Adipose tissue (tissue), 3 donors: ENCODE results near the gene ALG1L2. TPM values are rescaled to one million over a fixed set of nuclear protein-coding genes. Genes with fewer than 3 reads are reported as not detected.
"Not testable (repeated sequence)": the region's sequence is repeated elsewhere in the genome, so short reads cannot be mapped to it uniquely, and the experiment has no call there.

Experiments
- H3K27ac ChIP-seq: one replicate; pipeline ENCODE4 v1.5.1; 2013; ENCODE audit warnings: low read depth, low read length
- WGBS, 3 donors: extraction: QIAGEN DNeasy Blood & Tissue Kit; methylation state at CpG; one replicate each; pipeline ENCODE4 v1.1.7; 2013; 5-methylcytosine and 5-hydroxymethylcytosine counted together
- polyA plus RNA-seq, 3 donors: library from polyadenylated mRNA; stranded (reverse); fragments of 200-250 nt; gene quantifications; one replicate each; pipeline ENCODE4 v1.2.3, GENCODE V29; 2013
- donor health status: healthy with polysubstance abuse.
- donor health status: Bipolar disorder and iron deficiency.
- donor health status: healthy.

Gene ALG1L2
- polyA plus RNA-seq, 3 donors, result not detected

DNA sequence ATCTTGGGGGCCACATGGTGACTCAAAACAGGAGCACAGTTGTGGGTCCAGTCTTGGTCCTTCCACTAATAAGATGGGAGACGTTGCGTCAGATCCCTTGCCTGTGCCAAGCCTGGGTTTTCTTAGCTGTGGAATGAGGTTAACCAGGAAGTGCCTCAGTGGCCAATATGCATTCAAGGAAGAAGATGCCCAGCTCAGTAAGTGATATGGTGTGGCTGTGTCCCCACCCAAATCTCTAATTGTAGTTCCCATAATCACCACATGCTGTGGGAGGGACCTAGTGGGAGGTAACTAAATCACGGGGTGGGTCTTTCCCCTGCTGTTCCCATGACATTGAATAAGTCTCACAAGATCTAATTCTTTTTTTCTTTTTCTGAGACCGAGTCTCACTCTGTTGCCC is 6.4 kb downstream of the ALG1L2 start:
- no peak overlapping the region for H3K27ac ChIP-seq
- 42 to 68% (median 56%) methylated on average over 4 of the region's 4 CpGs for WGBS, 3 donors

DNA sequence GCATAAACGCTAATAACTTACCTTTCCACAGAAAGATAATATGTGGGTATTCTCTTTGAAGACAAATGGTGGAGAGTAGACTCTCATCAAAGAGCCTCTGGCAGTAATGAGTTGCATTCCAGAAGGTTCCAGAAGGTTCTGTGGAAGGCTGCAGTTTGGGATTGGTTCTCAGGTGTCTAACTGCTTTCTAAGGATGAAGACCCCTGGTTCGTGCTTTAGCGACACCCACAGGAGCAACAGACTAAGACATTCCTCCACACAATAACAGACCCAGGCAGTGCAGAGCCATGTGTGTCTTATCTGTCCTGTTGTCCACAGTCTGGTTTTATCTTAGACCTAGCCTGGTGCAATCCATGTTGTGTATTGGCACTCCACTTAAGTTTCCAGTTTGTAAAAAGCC is 9.1 kb downstream of the ALG1L2 start:
- not testable (repeated sequence) for H3K27ac ChIP-seq
- 65 to 70% (median 66%) methylated on average over 3 of the region's 3 CpGs for WGBS, 3 donors

DNA sequence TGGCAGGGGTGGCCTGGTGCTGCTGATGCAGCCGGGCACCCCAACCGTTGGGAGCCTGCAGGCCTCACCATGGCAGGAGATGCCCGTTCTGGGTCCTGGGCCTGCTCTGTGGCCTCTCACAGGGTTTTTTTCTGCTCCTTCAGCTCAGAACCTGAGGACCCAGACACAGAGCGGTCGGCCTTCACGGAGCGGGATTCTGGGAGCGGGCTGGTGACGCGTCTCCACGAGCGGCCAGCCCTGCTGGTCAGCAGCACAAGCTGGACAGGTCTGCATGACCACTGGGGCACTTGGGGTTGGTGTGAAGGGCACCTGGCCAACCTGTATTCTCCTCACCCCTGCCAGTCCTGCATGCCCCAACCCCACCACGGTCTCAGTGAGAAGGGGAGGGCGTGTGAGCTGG is 10.3 kb downstream of the ALG1L2 start:
- WGBS, 3 donors, result 96 to 98% (median 96%) methylated on average over 13 to 14 of the region's 14 CpGs

DNA sequence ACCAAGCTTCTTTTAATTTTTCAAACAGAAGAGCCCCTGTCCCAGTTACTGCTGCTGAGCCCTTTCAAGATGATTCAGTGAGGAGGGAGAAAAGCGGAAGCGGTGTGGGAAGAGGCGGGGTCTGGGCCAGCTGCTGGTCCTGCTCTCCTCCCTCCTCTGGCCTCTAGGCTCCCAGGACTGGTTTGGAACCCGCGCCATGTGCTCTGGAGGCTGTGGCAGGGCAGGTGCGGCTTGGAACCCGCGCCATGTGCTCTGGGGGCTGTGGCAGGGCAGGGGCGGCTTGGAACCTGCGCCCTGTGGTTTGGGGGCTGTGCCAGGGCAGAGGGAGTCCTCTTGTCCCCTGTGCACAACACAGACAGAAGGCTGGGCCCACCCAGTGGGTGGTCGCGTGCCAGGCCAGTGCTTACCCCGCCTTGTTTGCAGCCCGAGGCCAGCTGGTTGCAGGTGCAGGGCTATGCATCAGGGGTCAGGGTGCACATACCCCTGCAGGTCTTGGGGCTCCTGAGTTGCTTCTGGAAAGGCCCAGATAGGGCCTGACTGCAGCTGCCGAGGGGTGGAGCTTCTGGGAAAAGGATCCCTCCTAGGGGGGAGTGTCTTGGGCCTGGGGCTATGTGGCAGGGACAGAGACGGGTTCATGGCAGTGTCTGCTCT is 12.2 kb downstream of the ALG1L2 start:
- no peak overlapping the region for H3K27ac ChIP-seq
- 46 to 64% (median 58%) methylated on average over 16 of the region's 16 CpGs for WGBS, 3 donors

More for the DNA sequence above, 10.3 kb downstream of the ALG1L2 start:
- H3K27ac ChIP-seq, result no peak overlapping the region

DNA sequence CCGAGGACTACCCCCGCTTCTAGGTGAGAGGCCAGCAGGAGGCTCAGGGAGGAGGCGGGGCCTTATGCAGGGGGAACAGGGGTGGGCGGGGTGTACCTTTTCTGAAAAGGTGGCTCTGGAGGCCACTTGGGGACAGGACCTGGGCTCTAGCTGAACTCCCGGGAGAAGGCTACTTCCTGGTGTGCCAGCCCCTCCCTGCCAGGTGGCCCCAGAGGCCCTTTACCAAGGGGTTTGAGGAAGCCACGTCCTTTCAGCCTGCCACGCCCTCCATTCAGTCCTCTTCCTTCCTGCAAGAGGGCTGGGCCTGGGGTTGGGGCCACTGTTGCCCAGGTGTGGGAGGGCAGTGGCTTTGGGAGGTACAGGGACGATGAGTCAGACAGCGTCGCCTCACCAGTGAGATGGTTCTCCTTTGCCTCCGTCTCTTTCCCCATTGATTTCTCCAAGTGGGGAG is 12.9 kb downstream of the ALG1L2 start:
- not testable (repeated sequence) for H3K27ac ChIP-seq
- 46 to 54% (median 49%) methylated on average over 10 to 11 of the region's 11 CpGs for WGBS, 3 donors

DNA sequence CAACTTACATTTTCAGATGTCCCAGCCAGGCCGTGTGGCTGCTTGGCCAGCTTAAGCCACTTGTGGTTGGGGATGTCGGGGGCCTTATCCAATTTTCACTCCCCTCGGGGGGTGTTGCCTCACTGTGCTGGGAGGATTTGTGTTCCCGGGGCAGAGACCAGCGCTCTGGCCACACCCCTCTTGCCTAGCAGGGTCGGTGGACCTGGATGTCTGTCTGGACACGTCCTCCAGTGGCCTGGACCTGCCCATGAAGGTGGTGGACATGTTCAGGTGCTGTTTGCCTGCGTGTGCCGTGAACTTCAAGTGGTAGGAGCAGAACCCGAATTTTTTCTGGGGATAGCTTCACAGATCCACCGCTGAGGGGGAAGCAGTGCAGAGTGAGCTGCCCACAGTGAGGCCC is 14.2 kb downstream of the ALG1L2 start:
- WGBS, 3 donors, result 33 to 37% (median 35%) methylated on average over 10 to 11 of the region's 11 CpGs
- H3K27ac ChIP-seq, result not testable (repeated sequence)

DNA sequence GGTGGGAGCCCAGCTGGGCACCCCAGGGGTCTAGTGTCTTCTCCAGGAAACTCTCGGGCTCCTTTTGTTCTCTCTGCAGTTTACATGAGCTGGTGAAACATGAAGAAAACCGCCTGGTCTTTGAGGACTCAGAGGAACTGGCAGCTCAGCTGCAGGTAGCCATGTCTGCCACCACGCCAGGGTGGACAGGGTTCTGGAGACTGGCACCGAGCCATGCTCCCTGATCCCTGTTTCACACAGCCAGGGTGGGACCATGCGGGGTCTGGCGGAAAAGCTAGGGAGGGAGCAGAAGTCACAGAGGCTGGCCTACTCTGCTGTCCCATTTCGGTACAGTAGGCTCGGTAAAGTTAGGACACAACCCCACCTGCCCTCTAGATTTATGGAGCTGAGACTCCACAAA is 15.5 kb downstream of the ALG1L2 start:
- WGBS, 3 donors, result 74 to 94% (median 92%) methylated on average over 8 of the region's 8 CpGs
- H3K27ac ChIP-seq, result not testable (repeated sequence)

DNA sequence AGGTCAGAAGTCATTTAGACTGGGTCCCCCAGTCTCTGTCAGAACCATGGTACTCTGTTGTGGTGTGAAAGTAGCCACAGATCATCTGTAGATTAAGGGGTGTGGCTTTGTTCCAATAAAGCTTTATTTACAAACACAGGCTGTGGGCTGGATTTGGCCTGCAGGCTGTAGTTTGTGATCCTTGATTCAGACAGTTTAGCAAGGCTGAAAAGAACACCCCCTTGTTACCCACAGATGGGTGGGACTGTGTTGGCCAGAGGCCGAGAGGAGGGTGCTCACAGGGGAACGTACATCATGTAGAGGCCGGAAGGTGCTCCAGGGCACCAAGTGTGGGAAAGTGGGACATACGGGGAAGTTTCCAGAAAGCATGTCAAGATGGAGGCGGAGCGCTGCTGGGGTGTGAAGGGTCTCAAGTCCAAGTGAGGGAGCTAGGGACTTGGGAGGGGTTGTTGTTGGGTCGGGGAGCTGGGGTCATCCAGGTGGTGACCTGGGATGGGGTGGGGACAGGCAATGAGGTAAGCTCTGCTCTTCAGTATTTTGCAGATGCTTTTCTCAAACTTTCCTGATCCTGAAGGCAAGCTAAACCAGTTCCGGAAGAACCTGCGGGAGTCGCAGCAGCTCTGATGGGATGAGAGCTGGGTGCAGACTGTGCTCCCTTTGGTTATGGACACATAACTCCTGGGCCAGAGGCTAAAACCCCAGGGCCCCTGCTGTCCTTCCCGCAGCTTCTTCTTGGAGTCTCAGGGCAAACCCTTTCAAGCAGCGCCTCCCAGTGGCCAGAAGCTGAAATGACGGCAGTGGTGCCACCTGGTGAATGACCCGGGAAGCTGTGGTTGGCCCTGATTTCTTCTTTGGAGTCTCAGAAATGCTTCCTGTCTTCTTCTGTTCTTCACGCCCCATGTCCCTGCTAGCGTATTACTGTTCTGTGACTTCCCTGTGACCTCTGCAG is 16.3 kb downstream of the ALG1L2 start:
- WGBS, 3 donors, result 43 to 50% (median 46%) methylated on average over 14 of the region's 16 CpGs
- not testable (repeated sequence) for H3K27ac ChIP-seq

DNA sequence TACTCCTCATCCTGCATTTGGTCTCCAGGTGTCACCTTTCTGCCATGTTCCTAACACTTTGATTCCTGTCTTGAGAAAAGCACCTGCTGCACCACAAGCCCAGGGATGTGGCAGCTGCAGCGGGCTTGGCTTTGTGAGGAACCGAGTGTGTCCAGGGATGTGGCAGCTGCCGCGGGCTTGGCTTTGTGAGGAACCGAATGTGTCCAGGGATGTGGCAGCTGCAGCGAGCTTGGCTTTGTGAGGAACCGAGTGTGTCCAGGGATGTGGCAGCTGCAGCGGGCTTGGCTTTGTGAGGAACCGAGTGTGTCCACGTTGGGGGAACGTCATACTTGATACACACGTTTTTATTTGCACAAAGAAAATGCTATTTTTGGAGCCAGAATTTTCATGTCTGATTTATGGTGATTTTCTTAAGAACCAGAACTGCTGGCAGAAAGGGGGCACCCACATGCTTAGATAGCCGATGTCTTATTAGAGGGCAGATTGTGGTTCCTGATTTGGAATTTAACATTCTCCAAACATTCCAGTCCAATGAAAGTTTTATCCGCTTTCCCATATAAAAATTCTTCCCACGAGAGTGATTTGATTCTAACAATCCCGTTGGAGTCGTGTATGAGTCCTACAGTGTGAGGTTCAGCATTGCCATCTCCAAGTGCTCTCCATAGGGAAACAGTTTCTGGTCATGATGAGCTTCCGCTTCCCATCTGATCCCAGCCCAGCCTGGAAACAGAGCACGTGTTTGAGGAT is 17.2 kb downstream of the ALG1L2 start:
- 57 to 65% (median 60%) methylated on average over 18 to 19 of the region's 19 CpGs for WGBS, 3 donors
- H3K27ac ChIP-seq, result not testable (repeated sequence)

DNA sequence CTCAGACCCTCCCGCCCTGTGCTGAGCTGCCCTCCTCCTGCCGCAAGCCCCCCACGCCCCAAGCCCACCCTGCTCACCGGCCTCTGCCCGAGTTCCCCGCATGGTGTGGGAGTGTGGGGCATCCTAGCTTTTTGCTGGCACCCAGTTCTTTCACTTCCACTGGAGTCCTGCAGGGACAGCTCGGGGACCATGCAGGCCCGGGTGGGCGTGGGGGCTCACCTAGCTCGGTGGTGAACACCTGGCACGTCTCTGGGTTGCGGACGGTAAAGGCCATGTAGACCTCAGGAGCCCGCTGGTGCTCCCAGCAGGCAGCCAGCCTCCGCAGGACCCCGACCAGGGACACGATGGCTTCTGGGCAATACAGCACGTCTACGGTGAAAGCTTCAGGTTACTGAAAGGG is 20.9 kb downstream of the ALG1L2 start:
- 85 to 93% (median 92%) methylated on average over 19 of the region's 19 CpGs for WGBS, 3 donors
- H3K27ac ChIP-seq, result not testable (repeated sequence)

DNA sequence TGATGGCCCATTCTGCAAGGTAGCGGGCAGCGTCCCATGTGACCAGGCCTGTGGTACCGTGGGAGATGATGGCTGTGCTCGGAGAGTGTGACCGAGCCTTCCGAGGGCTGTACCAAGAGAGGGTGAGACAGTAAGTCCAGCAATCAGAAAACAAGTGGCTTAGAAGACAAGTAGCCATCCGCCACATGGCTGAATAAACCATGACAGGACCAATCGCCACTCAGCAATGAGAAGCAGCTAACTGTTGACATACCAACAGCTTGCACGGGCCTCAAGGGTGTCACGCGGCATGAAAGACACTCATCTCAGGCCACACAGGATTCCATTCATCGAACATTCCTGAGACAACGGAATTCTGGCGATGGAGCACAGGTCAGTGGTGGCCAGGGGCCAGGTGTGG is 22.6 kb downstream of the ALG1L2 start:
- 87 to 92% (median 90%) methylated on average over 12 to 13 of the region's 14 CpGs for WGBS, 3 donors
- H3K27ac ChIP-seq, result not testable (repeated sequence)

DNA sequence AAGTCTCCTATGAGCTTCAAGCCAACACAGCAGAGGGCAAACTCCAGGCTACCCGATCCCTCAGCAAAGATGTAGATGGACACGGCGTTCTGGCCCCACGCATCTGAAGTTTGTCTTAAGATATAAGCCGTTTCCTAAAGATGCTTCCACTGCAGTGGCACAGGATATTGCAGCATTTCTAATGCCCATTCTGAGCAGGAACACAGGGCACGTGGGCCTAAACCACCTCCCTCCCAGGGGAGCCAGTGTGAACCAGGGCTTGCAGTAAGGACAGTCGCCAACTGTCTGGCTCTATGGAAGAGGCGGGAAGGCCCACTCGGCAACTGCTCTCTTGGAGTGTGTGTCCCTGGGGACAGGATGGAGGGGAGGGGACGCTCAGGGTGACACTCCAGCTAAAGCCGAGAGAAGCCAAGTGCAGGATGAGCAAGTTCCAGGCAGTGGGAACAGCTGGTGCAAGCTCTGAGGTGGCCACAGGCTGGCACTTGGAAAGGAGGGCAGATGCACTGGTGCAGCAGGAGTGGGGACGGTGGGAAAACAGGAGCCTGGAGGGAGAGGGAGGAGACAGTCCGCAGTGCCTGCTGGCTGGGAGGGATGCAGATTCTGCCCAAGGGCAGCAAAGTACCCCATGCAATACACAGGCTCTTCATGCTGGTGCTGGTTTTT is 25.8 kb downstream of the ALG1L2 start:
- not testable (repeated sequence) for H3K27ac ChIP-seq
- 56 to 91% (median 78%) methylated on average over 8 to 13 of the region's 13 CpGs for WGBS, 3 donors

DNA sequence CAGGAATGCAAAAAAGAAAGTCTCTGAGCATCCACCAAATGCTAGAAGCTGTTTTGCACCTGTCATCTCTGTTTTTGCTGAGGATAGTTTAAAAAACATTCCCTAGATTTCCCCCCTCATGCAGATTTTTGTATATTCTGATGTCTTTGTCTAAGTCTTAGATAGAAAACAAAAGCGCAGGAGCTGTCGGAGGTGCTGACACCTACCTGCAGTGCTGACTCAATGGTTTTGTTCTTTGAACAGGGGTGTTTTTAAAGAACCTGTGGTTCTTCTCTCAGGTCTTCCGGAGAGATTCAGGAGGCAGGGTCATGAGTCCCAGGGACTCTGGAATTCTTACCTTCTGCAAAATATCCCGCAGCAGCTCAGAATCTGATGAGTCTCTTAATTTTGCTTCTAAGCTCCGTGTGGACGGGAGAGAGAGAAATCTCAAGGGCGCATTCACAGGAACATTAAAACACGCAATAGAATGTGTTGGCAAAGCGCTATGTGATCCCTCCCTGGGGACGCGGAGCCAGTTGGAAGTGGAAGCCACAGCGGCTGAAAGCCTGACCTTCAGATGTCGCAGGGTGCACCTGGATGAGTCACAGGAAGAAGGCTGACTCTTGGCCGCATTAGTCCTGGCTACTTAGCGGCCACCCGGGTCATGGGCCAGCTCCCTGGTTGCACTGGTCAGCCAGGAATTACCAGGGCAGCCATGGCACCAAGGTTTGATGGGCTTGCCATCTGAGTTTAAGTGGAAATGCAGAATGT is 27.4 kb downstream of the ALG1L2 start:
- H3K27ac ChIP-seq, result not testable (repeated sequence)
- 77 to 80% (median 79%) methylated on average over 16 of the region's 16 CpGs for WGBS, 3 donors

DNA sequence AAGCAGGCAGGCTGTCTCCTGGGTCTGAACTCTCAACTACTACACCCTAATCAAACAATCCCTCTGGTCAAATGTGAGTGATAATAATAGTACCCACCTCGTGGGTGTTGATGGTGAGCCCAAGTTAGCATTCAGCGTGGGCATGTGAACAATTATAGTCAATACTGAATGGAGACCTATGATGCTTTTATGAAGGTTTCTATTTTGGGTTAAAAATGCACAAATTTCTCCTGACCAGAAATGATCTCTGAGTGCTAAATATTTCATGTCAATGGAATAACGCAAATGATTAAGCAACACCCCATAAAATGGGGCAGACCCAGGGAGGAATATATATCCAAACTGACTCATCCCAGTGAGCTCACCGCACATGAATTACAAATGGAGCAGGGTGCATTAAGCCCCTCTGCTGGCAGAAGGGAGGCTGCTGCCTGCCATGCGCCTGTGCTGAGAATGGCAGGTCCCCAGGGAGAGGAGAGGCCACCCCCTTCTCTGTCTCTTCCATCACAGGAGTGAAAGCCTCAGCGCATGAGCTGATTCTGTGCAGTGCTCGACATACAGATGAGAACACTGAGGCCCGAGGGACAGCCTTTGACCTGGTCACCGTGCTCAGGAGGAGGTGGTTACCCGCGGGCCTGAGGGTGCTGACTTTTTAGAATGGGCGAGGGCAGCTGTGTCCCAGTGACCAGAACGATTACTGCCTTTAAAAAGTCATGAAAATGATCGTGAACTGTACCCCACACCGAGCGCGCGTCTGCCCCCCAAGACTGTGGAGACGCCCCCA is 28.9 kb downstream of the ALG1L2 start:
- not testable (repeated sequence) for H3K27ac ChIP-seq
- WGBS, 3 donors, result 7 to 8% (median 8%) methylated on average over 18 to 19 of the region's 19 CpGs

DNA sequence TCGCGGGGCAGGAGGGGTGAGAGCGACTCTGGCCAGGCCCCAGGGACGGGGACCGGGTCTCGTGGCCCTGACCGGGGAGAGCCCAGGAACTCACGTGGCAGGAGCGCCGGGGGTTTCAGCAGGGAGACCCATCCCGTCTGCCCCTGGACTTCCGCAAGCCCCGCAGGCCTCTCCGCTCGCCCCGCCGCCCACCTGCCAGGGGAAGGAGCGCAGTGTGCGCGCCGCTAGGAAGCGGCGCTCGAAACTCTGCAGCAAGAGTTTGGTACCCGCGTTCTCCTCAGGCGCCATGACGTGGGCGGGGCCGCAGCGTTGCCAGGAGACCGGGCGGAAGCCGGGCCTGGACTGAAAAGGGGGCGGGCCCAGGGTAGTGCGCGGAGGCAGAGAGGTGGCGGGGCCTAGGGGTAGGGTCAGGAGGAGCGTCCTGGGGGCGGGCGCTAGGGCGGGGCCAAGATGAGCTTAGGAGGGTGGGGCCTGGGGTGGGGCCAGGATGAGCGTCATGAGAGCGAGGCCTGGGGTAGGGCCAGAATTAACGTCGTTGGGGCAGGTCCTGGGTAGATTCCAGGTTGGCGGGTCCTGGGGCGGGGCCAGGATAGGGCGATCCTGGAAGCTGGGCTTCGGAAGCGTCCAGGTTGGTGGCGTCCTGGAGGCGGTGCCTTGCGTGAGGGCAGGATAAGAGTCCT is 29.7 kb downstream of the ALG1L2 start:
- WGBS, 3 donors, result 0% methylated on average over 41 to 54 of the region's 54 CpGs
- H3K27ac ChIP-seq, result no peak overlapping the region

DNA sequence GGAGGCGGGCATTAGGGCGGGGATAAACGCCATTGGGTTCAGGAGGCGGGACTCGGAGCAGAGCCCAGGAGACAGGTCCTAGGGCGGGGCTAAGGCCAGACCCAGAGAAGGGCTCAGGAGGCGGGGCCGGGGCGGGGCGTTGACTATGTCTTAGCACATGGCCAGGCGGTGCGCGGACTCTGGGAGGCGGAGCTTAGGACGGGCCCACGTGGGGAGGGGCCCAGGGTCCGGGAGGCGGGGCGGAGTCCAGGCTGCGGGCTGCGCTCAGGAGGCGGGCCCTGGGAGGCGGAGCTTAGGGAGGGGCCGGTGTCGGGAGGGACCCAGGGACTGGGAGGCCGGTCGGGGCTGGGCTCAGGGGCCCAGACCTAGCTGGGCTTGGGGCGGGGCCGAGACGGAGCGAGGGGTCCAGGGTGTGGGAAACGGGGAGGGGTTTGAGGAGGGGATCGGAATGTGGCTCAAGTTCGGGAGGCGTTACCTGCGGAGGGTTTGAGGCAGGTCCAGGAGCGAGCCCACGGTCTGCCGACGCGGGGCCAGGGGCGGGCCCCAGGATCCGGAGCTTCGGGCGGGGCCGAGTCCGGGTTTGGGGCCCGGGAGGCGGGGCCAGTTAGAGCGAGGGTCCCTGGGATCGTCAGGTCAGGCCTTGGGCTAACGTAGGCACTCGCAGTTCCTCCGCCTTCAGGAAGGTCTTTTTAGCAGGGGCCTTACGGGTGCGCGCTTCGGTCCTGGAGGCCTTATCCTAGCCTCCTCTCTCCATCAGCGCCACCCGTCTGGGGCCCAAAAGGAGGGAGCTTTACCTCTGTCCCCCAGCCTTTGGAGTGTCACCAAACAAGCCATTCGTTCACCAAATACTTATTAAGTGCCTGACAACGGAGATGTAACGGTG is 30.5 kb downstream of the ALG1L2 start:
- WGBS, 3 donors, result 1% methylated on average over 51 to 61 of the region's 63 CpGs

More for the DNA sequence above, 30.5 kb downstream of the ALG1L2 start:
- not testable (repeated sequence) for H3K27ac ChIP-seq
